ENCODE data around the gene ARNT2. TPM values are rescaled to one million over a fixed set of nuclear protein-coding genes. Genes with fewer than 3 reads are reported as not detected.

Gene ARNT2
- total and polyA plus RNA-seq, 2 of the 13 experiments (the other 11 are each of a cell fraction or from before 2014, with no cell fraction given) = 0.69 to 1.7 TPM

GRCh38 chr15:80404761-80405553 is 775 bp downstream of the ARNT2 start:
- H4K20me1 ChIP-seq (ENCODE audit: insufficient read depth, low read length) = 0 out of 2 replicates have a peak, but pooled peaks cover 3% of the 10 kb centered on the region
- ChIA-PET CTCF (ENCODE audit: low intra/inter-chr PET ratio, low total read pairs) (no interaction called here), POLR2A (no interaction called here)
- peak overlapping the region; percentile 66 for H3K4me2 ChIP-seq (ENCODE audit: low read depth, low read length)
- H3K4me1 ChIP-seq (ENCODE audit: insufficient read depth, low read length) = peaks cover 10% of the 10 kb centered on the region; the same call in 1 of the 2 replicates
- H3K9me3 ChIP-seq (ENCODE audit: low read length) = no peaks in the 10 kb centered on the region
- FAIRE-seq = no peak
- H3K27ac ChIP-seq (ENCODE audit: extremely low read length, insufficient read depth, low read length) = no peak overlapping the region
- no peak for DNase-seq (ENCODE audit: low spot score)
- no peaks in the 10 kb centered on the region for H3K79me2 ChIP-seq (ENCODE audit: insufficient read depth, low read length)
- TF ChIP-seq ZNF841 (CRISPR knock-in tag; IDR thresholded peaks at IDR 0.05; ENCODE audit: borderline replicate concordance) (no peak), SRSF1 (optimal IDR thresholded peaks at IDR 0.05; ENCODE audit: low read depth, low read length) (peak; percentile 35), ZXDC (CRISPR knock-in tag; IDR thresholded peaks at IDR 0.05) (no peak), ZFP91 (CRISPR knock-in tag; IDR thresholded peaks at IDR 0.05; ENCODE audit: borderline replicate concordance) (no peak)
- peak overlapping the region; percentile 31 to 69 (median 37); a peak in 4 of 6 replicates for H3K4me3 ChIP-seq (replicated peaks in 1 of 3; ENCODE audit: insufficient read depth in 1 of 3, low read depth in 2 of 3, low read length in 3 of 3)
- in situ Hi-C loops (cut with HindIII; ENCODE audit: extremely low pct_ligation_motif_present, low pct_unique_long_range_greater_than_20kb) = no loop called here
- no peak overlapping the region for H2AFZ ChIP-seq (ENCODE audit: low read length)
- H3K36me3 ChIP-seq (replicated peaks in 1 of 2; ENCODE audit: control insufficient read depth in 1 of 2, insufficient read depth in 2 of 2, low read length in 2 of 2) = no peaks in the 10 kb centered on the region
- H3K9ac ChIP-seq (ENCODE audit: insufficient read depth, low read depth, low read length) = no peak overlapping the region
- 6% methylated on average over 9 of the region's 33 CpGs for WGBS (ENCODE audit: low lambda C conversion rate)
- TSS peak; percentile 39 for BruUV-seq (replicated peaks)
- peaks cover 4 to 43% of the 10 kb centered on the region in 2 experiments; a peak in 3 of 5 replicates for H3K27me3 ChIP-seq (ENCODE audit: control insufficient read depth in 1 of 2, insufficient read depth in 2 of 2, low read length in 2 of 2)
- intact Hi-C loops (cut with micrococcal nuclease; ENCODE audit: unreplicated experiment) = no loop called here
- peak; percentile 13; the same call in 2 of the 3 replicates for ATAC-seq

Data from HepG2 (cell line).